Brain microvascular endothelial cell (primary cell): Measurements from ENCODE around the gene NFIB.
A peak's percentile ranks its signal among the peaks of the same experiment; 100 is the strongest.

Source experiments
- DNase-seq: peaks from one replicate; pipeline ENCODE4 v3.0.0-alpha.2; 2020
- H3K27ac ChIP-seq: fragments of 250-450 bp; sonication (Bioruptor Pico); 2 replicates; pipeline ENCODE4 v1.5.1; 2020; ENCODE audit warnings: mild to moderate bottlenecking, moderate library complexity
- H3K27me3 ChIP-seq: fragments of 250-450 bp; sonication (Bioruptor Pico); replicated peaks from 2 replicates; pipeline ENCODE4 v1.5.1; 2020; ENCODE audit warnings: mild to moderate bottlenecking
- H3K36me3 ChIP-seq: fragments of 250-450 bp; sonication (Bioruptor Pico); replicated peaks from 2 replicates; pipeline ENCODE4 v1.5.1; 2020; ENCODE audit warnings: mild to moderate bottlenecking
- H3K4me3 ChIP-seq: 2 replicates; pipeline ENCODE4 v1.5.1; 2011; ENCODE audit warnings: low read depth, mild to moderate bottlenecking, control low read depth, low read length, moderate library complexity
- CTCF ChIP-seq: IDR thresholded peaks from 2 replicates; pipeline ENCODE4 v1.5.1; 2011; ENCODE audit warnings: low read depth, mild to moderate bottlenecking, moderate library complexity, low read length, control low read depth, inconsistent platforms; ENCODE audit errors: missing control alignments
- in situ Hi-C: cut with HindIII; loops from 2 replicates; pipeline ENCODE4 v1.10.0; 2017; ENCODE audit warnings: low sequenced_read_pairs, low pct_ligation_motif_present

NFIB gene

GRCh38 chr9:14246951-14247350 lies 67.0 kb downstream of the NFIB start:
- Histone ChIP-seq H3K4me3 (no peak overlapping the region), H3K27me3 (no peaks in the 10 kb centered on the region), H3K36me3 (no peaks in the 10 kb centered on the region), H3K27ac (no peak overlapping the region)
- no peak for DNase-seq
- no peak for TF ChIP-seq CTCF
- in situ Hi-C loops: no loop called here

- TF ChIP-seq CTCF: no peak
- Histone ChIP-seq H3K27me3 (no peaks in the 10 kb centered on the region), H3K27ac (no peak overlapping the region), H3K4me3 (no peak overlapping the region), H3K36me3 (no peaks in the 10 kb centered on the region)
- DNase-seq: peak; percentile 17
- in situ Hi-C loops: no loop called here
Observed at GRCh38 chr9:14245901-14246525, 67.9 kb downstream of the NFIB start.

- Histone ChIP-seq H3K4me3 (no peak overlapping the region), H3K27ac (no peak overlapping the region), H3K27me3 (no peaks in the 10 kb centered on the region), H3K36me3 (no peaks in the 10 kb centered on the region)
- no peak for DNase-seq
- in situ Hi-C loops: no loop called here
- no peak for TF ChIP-seq CTCF
Observed at GRCh38 chr9:14243514-14244042, 70.4 kb downstream of the NFIB start.

GRCh38 chr9:14242150-14242805 lies 71.7 kb downstream of the NFIB start:
- no peaks in the 10 kb centered on the region for H3K36me3 ChIP-seq
- H3K27ac ChIP-seq: no peak overlapping the region
- H3K4me3 ChIP-seq: no peak overlapping the region
- no peaks in the 10 kb centered on the region for H3K27me3 ChIP-seq
- in situ Hi-C loops: no loop called here
- no peak for TF ChIP-seq CTCF
- DNase-seq: no peak

- DNase-seq: no peak
- H3K27ac ChIP-seq: no peak overlapping the region
- H3K4me3 ChIP-seq: no peak overlapping the region
- TF ChIP-seq CTCF: no peak
- no peaks in the 10 kb centered on the region for H3K27me3 ChIP-seq
- in situ Hi-C loops: no loop called here
- no peaks in the 10 kb centered on the region for H3K36me3 ChIP-seq
Observed at GRCh38 chr9:14240537-14240936, 73.4 kb downstream of the NFIB start.
